NCI-H2107 treated with DMSO at 0.1 percent for 48 hours (cell line): ENCODE measurements around the gene MSH2.
"Not testable (repeated sequence)": the region's sequence is repeated elsewhere in the genome, so short reads cannot be mapped to it uniquely, and the experiment has no call there.

ENCODE experiments used
- DNase-seq: peaks from one replicate; lab custom pipeline; 2025; ENCODE audit not compliant: unreplicated experiment; lab: John Stamatoyannopoulos, UW

MSH2 gene

GRCh38 chr2:47406649-47407330 is 3.8 kb downstream of the MSH2 start:
- DNase-seq: not testable (repeated sequence)

- DNase-seq: not testable (repeated sequence)
These were observed 5.0 kb downstream of the MSH2 start for GRCh38 chr2:47407976-47408375.

GRCh38 chr2:47414682-47415458 is 11.9 kb downstream of the MSH2 start:
- no peak for DNase-seq

GRCh38 chr2:47420214-47420613 is 17.3 kb downstream of the MSH2 start:
- no peak for DNase-seq

GRCh38 chr2:47420683-47421082 is 17.7 kb downstream of the MSH2 start:
- not testable (repeated sequence) for DNase-seq

GRCh38 chr2:47422016-47422415 is 19.1 kb downstream of the MSH2 start:
- no peak for DNase-seq

- no peak for DNase-seq
These were observed 19.6 kb downstream of the MSH2 start for GRCh38 chr2:47422560-47422959.

GRCh38 chr2:47426786-47427185 is 23.8 kb downstream of the MSH2 start:
- DNase-seq: no peak

- DNase-seq: no peak
These were observed 26.8 kb downstream of the MSH2 start for GRCh38 chr2:47429795-47430194.

- DNase-seq: not testable (repeated sequence)
These were observed 30.1 kb downstream of the MSH2 start for GRCh38 chr2:47433006-47433405.

GRCh38 chr2:47433445-47433844 is 30.5 kb downstream of the MSH2 start:
- DNase-seq: not testable (repeated sequence)

- DNase-seq: peak; percentile 13
These were observed 34.3 kb downstream of the MSH2 start for GRCh38 chr2:47437287-47437686.

- no peak for DNase-seq
These were observed 35.1 kb downstream of the MSH2 start for GRCh38 chr2:47438106-47438505.

GRCh38 chr2:47438783-47439182 is 35.8 kb downstream of the MSH2 start:
- DNase-seq: no peak

GRCh38 chr2:47451790-47452189 is 48.8 kb downstream of the MSH2 start:
- no peak for DNase-seq

- no peak for DNase-seq
These were observed 49.8 kb downstream of the MSH2 start for GRCh38 chr2:47452761-47453160.

GRCh38 chr2:47454818-47455217 is 51.9 kb downstream of the MSH2 start:
- not testable (repeated sequence) for DNase-seq

- DNase-seq: no peak
These were observed 52.5 kb downstream of the MSH2 start for GRCh38 chr2:47455411-47455810.

- no peak for DNase-seq
These were observed 53.9 kb downstream of the MSH2 start for GRCh38 chr2:47456851-47457250.

GRCh38 chr2:47457268-47457667 is 54.3 kb downstream of the MSH2 start:
- DNase-seq: no peak

- DNase-seq: no peak
These were observed 56.1 kb downstream of the MSH2 start for GRCh38 chr2:47459021-47459420.

GRCh38 chr2:47460766-47461165 is 57.8 kb downstream of the MSH2 start:
- no peak for DNase-seq
